K562 (cell line): ENCODE measurements around the gene FADD. TPM values are rescaled to one million over a fixed set of nuclear protein-coding genes. Genes with fewer than 3 reads are reported as not detected.

Source experiments
- BRF1 ChIP-seq: IDR thresholded peaks from 3 replicates; pipeline ENCODE4 v1.6.1; 2011; ENCODE audit warnings: borderline replicate concordance, mild to moderate bottlenecking; ENCODE audit not compliant: insufficient read length; ENCODE audit errors: extremely low read depth
- CXXC5 ChIP-seq: fragments of 250-450 bp; sonication (Bioruptor Pico); IDR thresholded peaks from 2 replicates; pipeline ENCODE4 v1.8.0; 2022; ENCODE audit warnings: inconsistent platforms, mild to moderate bottlenecking, moderate library complexity
- DIDO1 ChIP-seq: fragments of 450-650 bp; IDR thresholded peaks from 2 replicates; pipeline ENCODE4 v1.6.1; 2016; ENCODE audit warnings: low read depth, missing biosample characterization, missing genetic modification characterization
- DNMT1 ChIP-seq: fragments of 450-650 bp; IDR thresholded peaks from 2 replicates; pipeline ENCODE4 v1.6.1; 2016; ENCODE audit warnings: antibody characterized with exemption, mild to moderate bottlenecking
- EP300 ChIP-seq: IDR thresholded peaks from 2 replicates; pipeline ENCODE4 v1.6.1; 2012; ENCODE audit warnings: low read length, improper control_type of control experiment
- HOXB6 ChIP-seq: fragments of 250-450 bp; sonication (Bioruptor Pico); IDR thresholded peaks from 2 replicates; pipeline ENCODE4 v1.5.1; 2022; ENCODE audit warnings: mild to moderate bottlenecking, borderline replicate concordance
- KDM1A ChIP-seq, 2 experiments: fragments of 450-650 bp; IDR thresholded peaks; 2 replicates each; pipeline ENCODE4 v1.6.1; 2016; ENCODE audit warnings: mild to moderate bottlenecking in 2 of 2
- NONO ChIP-seq, 2 experiments: fragments of 200-400 bp in 1 of 2; fragments of 450-650 bp in 1 of 2; formaldehyde crosslinking in 1 of 2; IDR thresholded peaks; 2 replicates each; pipeline ENCODE4 v1.6.1; 2017; ENCODE audit warnings: low read depth in 2 of 2, mild to moderate bottlenecking in 2 of 2, moderate library complexity in 2 of 2, low read length in 1 of 2
- POLR2AphosphoS5 ChIP-seq: IDR thresholded peaks from 2 replicates; pipeline ENCODE4 v1.6.1; 2011; ENCODE audit warnings: mild to moderate bottlenecking, low read depth, low read length, moderate library complexity; ENCODE audit not compliant: control insufficient read depth, insufficient read depth
- RB1 ChIP-seq: fragments of 450-650 bp; IDR thresholded peaks from 2 replicates; pipeline ENCODE4 v1.6.1; 2017; ENCODE audit warnings: low read depth, mild to moderate bottlenecking
- SMARCA4 ChIP-seq: fragments of 450-650 bp; IDR thresholded peaks from 2 replicates; pipeline ENCODE4 v1.6.1; 2016
- SMARCB1 ChIP-seq: IDR thresholded peaks from 2 replicates; pipeline ENCODE4 v1.6.1; 2011; ENCODE audit warnings: improper control_type of control experiment, low read depth; ENCODE audit not compliant: insufficient read length
- TCF7L2 ChIP-seq: fragments of 150-350 bp; IDR thresholded peaks from 2 replicates; pipeline ENCODE4 v1.6.1; 2016; ENCODE audit warnings: low read depth, mild to moderate bottlenecking, low read length, moderate library complexity
- TEAD4 ChIP-seq, 2 experiments: sonication (generic) in 1 of 2; formaldehyde crosslinking in 1 of 2; IDR thresholded peaks; 2 replicates each; pipeline versions ENCODE4 v1.6.1 to v1.8.0; 2012 to 2022; ENCODE audit warnings: borderline replicate concordance in 1 of 2, inconsistent platforms in 1 of 2, low read length in 1 of 2, mild to moderate bottlenecking in 1 of 2, missing genetic modification reagents in 1 of 2
- ZBTB17 ChIP-seq: fragments of 450-650 bp; formaldehyde crosslinking; IDR thresholded peaks from 2 replicates; pipeline ENCODE4 v1.4.0; 2020; ENCODE audit warnings: mild to moderate bottlenecking
- ZNF347 ChIP-seq: fragments of 450-650 bp; formaldehyde crosslinking; IDR thresholded peaks from 2 replicates; pipeline ENCODE4 v1.4.0; 2020; ENCODE audit warnings: low read depth, mild to moderate bottlenecking, moderate library complexity
- polyA plus RNA-seq, 8 experiments: library from polyadenylated mRNA; depleted of rRNA in 4 of 8; stranded (reverse) in 5 of 8; unstranded in 3 of 8; fragments of >200 nt; fragmentation: Nextera tagmentation in 2 of 8; fragmentation: Illumina TruSeq in 1 of 8; extraction: Ambion mirVana in 2 of 8; extraction: Trizol in 1 of 8; gene quantifications; 2 replicates each; pipeline versions ENCODE4 v1.2.1 to v1.2.3, GENCODE V29; 2011 to 2014; ENCODE audit warnings: inconsistent platforms in 1 of 8, missing spikeins in 1 of 8
- total RNA-seq, 7 experiments: library from RNA; depleted of rRNA in 6 of 7; stranded (reverse); fragments of >200 nt in 6 of 7; fragmentation: Illumina TruSeq in 2 of 7; extraction: Trizol in 2 of 7; gene quantifications; 2 replicates each; pipeline versions ENCODE4 v1.2.1 to v1.2.3, GENCODE V29; 2011 to 2021; ENCODE audit warnings: low replicate concordance in 1 of 7
- TF ChIP-seq, protein P1 (sequence below): fragments of 450-650 bp; formaldehyde crosslinking; conservative IDR thresholded peaks from 2 replicates; pipeline ENCODE4 v1.4.0; 2022; ENCODE audit warnings: mild to moderate bottlenecking, missing genetic modification characterization
- TF ChIP-seq, protein P2 (sequence below), 2 experiments: fragments of 450-650 bp in 1 of 2; sonication (generic) in 1 of 2; formaldehyde crosslinking; conservative IDR thresholded peaks; 2 replicates each; pipeline versions ENCODE4 v1.4.0 to v1.8.1; 2020 to 2022; ENCODE audit warnings: mild to moderate bottlenecking in 1 of 2, missing genetic modification reagents in 1 of 2
- TF ChIP-seq, protein P3 (sequence below), 3 experiments: fragments of 200-800 bp in 1 of 3; sonication (Bioruptor generic) in 1 of 3; sonication (generic) in 1 of 3; formaldehyde crosslinking in 1 of 3; IDR thresholded peaks; 2 replicates each; pipeline versions ENCODE4 v1.6.1 to v1.8.0; 2016 to 2022; ENCODE audit warnings: mild to moderate bottlenecking in 2 of 3, missing compliant biosample characterization in 2 of 3, missing genetic modification characterization in 2 of 3, missing genetic modification reagents in 1 of 3
- TF ChIP-seq, protein P4 (sequence below): fragments of 150-350 bp; conservative IDR thresholded peaks from 2 replicates; pipeline ENCODE4 v1.6.1; 2014; ENCODE audit warnings: low read length

The FADD gene
- total and polyA plus RNA-seq, 9 of the 15 experiments (the other 6 are each of a cell fraction or from before 2014, with no cell fraction given) = 0.29 to 26.9 (median 20.4) TPM

DNA sequence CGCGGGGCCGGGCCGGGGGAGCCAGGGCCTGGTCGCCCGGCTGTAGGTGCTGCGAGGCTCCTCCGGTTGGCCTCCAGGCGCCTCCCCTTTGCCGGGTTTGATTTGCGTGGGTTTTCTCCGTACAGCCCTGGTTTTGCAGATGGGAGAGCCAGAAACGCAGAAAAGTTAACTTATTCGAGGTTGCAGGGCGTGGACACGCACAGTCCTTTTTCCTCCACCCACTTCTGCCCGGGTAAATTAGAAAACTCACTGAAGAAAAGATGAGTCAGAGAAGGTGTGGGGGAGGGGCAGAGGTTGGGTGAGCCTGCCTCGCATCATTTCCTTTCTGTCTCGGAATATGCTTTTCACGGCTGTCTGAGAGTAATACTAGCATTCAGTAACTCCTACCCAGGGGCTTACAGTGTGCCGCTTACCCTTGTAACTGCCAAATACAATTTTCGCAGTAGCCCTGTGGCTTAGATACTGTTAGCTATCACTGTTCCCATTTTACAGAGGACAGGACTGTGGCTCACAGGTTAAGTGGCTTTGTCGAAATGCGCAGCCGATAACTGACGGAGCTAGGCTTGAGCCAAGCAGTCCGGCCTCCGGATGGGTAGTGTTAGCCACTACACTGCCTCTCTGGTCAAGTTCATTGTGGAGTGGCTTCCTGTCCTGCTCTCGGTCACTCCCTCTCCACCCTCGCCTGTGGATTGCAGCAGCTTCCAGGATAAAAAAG lies 812 bp downstream of the FADD start (continued):
- TF ChIP-seq ZBTB17 (CRISPR knock-in tag) = no peak
- TF ChIP-seq CXXC5 (CRISPR knock-in tag) = no peak
- no peak for TF ChIP-seq BRF1
- TF ChIP-seq DNMT1 = no peak
- peak; percentile 17; the same call in 1 of the 2 replicates for TF ChIP-seq TEAD4 (IDR thresholded peaks at IDR 0.05; ENCODE audit: low read length)
- TF ChIP-seq TEAD4 (CRISPR knock-in tag; IDR thresholded peaks at IDR 0.05; ENCODE audit: borderline replicate concordance) = no peak
- TF ChIP-seq KDM1A (IDR thresholded peaks at IDR 0.05) = 0 out of 4 replicates have a peak, but pooled peaks of 1 of the 2 experiments have one; percentile 40
- TF ChIP-seq TCF7L2 = no peak
- TF ChIP-seq SMARCA4 = peak; percentile 64; the same call in 1 of the 2 replicates
- TF ChIP-seq, protein P1, sequence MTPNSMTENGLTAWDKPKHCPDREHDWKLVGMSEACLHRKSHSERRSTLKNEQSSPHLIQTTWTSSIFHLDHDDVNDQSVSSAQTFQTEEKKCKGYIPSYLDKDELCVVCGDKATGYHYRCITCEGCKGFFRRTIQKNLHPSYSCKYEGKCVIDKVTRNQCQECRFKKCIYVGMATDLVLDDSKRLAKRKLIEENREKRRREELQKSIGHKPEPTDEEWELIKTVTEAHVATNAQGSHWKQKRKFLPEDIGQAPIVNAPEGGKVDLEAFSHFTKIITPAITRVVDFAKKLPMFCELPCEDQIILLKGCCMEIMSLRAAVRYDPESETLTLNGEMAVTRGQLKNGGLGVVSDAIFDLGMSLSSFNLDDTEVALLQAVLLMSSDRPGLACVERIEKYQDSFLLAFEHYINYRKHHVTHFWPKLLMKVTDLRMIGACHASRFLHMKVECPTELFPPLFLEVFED (CRISPR knock-in tag) = no peak
- no peak for TF ChIP-seq SMARCB1
- no peak for TF ChIP-seq HOXB6 (CRISPR knock-in tag)
- 0 out of 2 replicates have a peak, but pooled peaks have one; percentile 22 for TF ChIP-seq RB1
- TF ChIP-seq DIDO1 (tag) = 0 out of 2 replicates have a peak, but pooled peaks have one; percentile 21
- peak; percentile 58; the same call in 1 of the 2 replicates for TF ChIP-seq EP300
- no peak for TF ChIP-seq NONO (IDR thresholded peaks at IDR 0.05; ENCODE audit: low read depth in 2 of 2, low read length in 1 of 2)
- TF ChIP-seq, protein P2, sequence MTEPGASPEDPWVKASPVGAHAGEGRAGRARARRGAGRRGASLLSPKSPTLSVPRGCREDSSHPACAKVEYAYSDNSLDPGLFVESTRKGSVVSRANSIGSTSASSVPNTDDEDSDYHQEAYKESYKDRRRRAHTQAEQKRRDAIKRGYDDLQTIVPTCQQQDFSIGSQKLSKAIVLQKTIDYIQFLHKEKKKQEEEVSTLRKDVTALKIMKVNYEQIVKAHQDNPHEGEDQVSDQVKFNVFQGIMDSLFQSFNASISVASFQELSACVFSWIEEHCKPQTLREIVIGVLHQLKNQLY (CRISPR knock-in tag; conservative IDR thresholded peaks at IDR 0.05) = no peak
- TF ChIP-seq, protein P3, sequence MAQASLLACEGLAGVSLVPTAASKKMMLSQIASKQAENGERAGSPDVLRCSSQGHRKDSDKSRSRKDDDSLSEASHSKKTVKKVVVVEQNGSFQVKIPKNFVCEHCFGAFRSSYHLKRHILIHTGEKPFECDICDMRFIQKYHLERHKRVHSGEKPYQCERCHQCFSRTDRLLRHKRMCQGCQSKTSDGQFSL (CRISPR knock-in tag; IDR thresholded peaks at IDR 0.05) = no peak
- TF ChIP-seq, protein P3 (tag; IDR thresholded peaks at IDR 0.05) = no peak
- TF ChIP-seq, protein P4, sequence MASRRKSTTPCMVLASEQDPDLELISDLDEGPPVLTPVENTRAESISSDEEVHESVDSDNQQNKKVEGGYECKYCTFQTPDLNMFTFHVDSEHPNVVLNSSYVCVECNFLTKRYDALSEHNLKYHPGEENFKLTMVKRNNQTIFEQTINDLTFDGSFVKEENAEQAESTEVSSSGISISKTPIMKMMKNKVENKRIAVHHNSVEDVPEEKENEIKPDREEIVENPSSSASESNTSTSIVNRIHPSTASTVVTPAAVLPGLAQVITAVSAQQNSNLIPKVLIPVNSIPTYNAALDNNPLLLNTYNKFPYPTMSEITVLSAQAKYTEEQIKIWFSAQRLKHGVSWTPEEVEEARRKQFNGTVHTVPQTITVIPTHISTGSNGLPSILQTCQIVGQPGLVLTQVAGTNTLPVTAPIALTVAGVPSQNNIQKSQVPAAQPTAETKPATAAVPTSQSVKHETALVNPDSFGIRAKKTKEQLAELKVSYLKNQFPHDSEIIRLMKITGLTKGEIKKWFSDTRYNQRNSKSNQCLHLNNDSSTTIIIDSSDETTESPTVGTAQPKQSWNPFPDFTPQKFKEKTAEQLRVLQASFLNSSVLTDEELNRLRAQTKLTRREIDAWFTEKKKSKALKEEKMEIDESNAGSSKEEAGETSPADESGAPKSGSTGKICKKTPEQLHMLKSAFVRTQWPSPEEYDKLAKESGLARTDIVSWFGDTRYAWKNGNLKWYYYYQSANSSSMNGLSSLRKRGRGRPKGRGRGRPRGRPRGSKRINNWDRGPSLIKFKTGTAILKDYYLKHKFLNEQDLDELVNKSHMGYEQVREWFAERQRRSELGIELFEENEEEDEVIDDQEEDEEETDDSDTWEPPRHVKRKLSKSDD = no peak
- no peak for TF ChIP-seq ZNF347 (CRISPR knock-in tag)
- peak; percentile 58; the same call in 1 of the 2 replicates for TF ChIP-seq POLR2AphosphoS5
